Measurements from ENCODE around the gene CDH13. TPM values are rescaled to one million over a fixed set of nuclear protein-coding genes. Genes with fewer than 3 reads are reported as not detected.
A peak's percentile ranks its signal among the peaks of the same experiment; 100 is the strongest.

CDH13 gene
- total RNA-seq, 1 donor from 2014 or later: 161 TPM

GRCh38 chr16:82695806-82696205, 69.0 kb downstream of the CDH13 start:
- Histone ChIP-seq H3K36me3 (no peaks in the 10 kb centered on the region), H3K4me3 (no peak overlapping the region), H3K9me3 (replicated peaks) (no peaks in the 10 kb centered on the region), H3K27ac (replicated peaks) (no peak overlapping the region), H3K27me3 (ENCODE audit: low read depth) (no peaks in the 10 kb centered on the region), H3K4me1 (peaks cover 50% of the 10 kb centered on the region)
- no peak for DNase-seq
- intact Hi-C loops (cut with micrococcal nuclease): loop anchor here (5.0 kb wide), 1 partner anchor 64 kb away; no protein-coding TSS in a partner anchor
- TF ChIP-seq, protein P1, sequence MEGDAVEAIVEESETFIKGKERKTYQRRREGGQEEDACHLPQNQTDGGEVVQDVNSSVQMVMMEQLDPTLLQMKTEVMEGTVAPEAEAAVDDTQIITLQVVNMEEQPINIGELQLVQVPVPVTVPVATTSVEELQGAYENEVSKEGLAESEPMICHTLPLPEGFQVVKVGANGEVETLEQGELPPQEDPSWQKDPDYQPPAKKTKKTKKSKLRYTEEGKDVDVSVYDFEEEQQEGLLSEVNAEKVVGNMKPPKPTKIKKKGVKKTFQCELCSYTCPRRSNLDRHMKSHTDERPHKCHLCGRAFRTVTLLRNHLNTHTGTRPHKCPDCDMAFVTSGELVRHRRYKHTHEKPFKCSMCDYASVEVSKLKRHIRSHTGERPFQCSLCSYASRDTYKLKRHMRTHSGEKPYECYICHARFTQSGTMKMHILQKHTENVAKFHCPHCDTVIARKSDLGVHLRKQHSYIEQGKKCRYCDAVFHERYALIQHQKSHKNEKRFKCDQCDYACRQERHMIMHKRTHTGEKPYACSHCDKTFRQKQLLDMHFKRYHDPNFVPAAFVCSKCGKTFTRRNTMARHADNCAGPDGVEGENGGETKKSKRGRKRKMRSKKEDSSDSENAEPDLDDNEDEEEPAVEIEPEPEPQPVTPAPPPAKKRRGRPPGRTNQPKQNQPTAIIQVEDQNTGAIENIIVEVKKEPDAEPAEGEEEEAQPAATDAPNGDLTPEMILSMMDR (IDR thresholded peaks at IDR 0.05; ENCODE audit: borderline replicate concordance): no peak

DNA sequence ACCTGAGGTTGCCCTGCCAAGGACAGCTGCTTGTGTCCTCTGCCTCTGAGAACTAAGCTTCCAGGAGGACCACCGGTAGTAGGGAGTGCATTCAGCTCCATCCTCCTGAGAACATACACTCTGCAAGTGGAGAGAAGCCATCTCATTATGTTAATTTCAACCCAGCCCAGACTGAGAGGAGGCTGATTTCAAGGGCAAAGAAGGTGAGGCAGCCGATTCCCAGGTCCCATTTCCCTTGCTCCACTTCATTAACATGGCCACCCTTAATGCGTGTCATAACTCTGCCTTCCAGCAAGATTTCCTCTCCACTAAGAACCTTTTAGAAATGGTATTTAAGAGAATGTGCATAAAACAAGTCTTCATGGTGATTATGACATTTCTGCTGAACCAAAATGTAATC, 72.5 kb downstream of the CDH13 start:
- H3K4me3 ChIP-seq: no peak overlapping the region
- no peaks in the 10 kb centered on the region for H3K36me3 ChIP-seq
- TF ChIP-seq, protein P1 (IDR thresholded peaks at IDR 0.05; ENCODE audit: borderline replicate concordance): no peak
- DNase-seq: no peak
- no peaks in the 10 kb centered on the region for H3K9me3 ChIP-seq (replicated peaks)
- peaks cover 72% of the 10 kb centered on the region for H3K4me1 ChIP-seq
- intact Hi-C loops (cut with micrococcal nuclease): loop anchor here (5.0 kb wide), 1 partner anchor 67 kb away; no protein-coding TSS in a partner anchor
- no peaks in the 10 kb centered on the region for H3K27me3 ChIP-seq (ENCODE audit: low read depth)
- peak overlapping the region; percentile 88 for H3K27ac ChIP-seq (replicated peaks)

DNA sequence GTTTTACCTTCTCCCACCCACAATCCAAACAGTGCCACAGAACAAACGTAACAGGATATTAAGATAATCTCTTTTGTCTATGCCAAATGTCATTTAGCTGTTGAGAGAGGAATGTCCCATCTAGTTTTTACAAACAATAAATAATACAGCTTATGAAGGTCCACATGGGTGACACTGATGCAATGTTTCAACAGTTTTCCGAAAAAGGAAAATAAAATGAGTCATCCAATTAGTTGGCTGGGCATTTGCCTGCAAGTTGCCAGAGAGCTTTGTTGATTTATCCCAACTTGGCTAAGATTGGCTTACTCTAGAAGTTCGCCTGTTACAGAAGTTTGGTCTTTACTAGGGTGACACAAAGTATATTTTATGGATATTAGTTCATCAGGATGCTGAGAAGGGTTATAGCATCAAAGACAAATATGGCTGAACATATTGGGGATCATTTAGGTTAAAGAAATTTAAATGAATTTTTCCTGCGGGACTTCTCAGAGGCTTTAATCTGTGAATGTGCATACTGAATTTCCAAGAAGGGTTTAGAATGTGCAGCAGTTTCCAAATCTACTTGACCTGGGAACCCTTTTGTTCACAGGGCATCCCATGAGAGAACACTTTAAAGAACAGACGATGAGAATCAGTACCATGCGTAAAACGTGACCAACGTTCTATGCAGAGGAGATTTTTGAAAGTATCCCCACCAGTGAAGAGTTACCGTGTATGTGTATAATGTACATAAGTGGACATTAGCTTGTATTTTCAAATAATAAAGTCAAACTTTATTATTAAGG, 73.1 kb downstream of the CDH13 start:
- TF ChIP-seq, protein P1 (IDR thresholded peaks at IDR 0.05; ENCODE audit: borderline replicate concordance): no peak
- intact Hi-C loops (cut with micrococcal nuclease): loop anchor here (5.0 kb wide), 1 partner anchor 68 kb away; no protein-coding TSS in a partner anchor
- Histone ChIP-seq H3K4me1 (peaks cover 71% of the 10 kb centered on the region), H3K27me3 (ENCODE audit: low read depth) (no peaks in the 10 kb centered on the region), H3K9me3 (replicated peaks) (no peaks in the 10 kb centered on the region), H3K27ac (replicated peaks) (peak overlapping the region; percentile 88), H3K4me3 (peak overlapping the region; percentile 19), H3K36me3 (no peaks in the 10 kb centered on the region)
- DNase-seq: no peak

DNA sequence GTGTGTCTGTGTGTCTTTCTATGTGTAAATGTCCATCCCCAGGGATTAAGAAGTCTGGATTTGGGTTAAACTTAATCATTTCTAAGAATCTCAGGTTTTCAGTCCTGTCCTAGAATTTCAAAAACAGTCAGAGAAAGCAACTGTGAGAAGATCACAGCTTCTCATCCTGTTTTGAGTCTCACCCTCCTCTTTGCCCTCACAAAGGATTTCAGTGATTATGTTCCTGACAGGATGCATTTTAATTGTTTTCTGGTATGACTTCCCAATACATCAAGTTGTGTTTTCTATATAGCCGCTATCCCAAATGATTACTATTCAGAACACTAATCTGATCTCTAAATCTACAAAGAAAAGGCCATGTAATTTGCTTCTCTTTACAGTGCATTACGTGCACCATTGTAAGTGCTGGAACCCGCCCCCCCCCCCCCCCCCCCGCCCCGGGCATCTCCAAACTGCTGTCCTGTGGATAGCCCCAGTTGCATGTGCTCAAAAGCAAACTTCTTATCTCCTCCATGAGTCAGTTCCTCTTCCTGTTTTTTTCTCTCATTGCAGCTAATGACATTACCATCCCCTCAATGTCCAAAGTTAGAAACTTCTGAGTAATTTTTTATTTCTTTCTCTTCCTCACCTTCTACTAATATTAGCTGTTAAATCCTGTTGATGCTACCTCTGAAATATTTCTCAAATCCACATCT, 73.9 kb downstream of the CDH13 start:
- H3K27ac ChIP-seq (replicated peaks): peak overlapping the region; percentile 88
- DNase-seq: no peak
- TF ChIP-seq, protein P1 (IDR thresholded peaks at IDR 0.05; ENCODE audit: borderline replicate concordance): no peak
- intact Hi-C loops (cut with micrococcal nuclease): no loop called here
- H3K4me3 ChIP-seq: peak overlapping the region; percentile 19
- H3K4me1 ChIP-seq: peaks cover 67% of the 10 kb centered on the region
- no peaks in the 10 kb centered on the region for H3K9me3 ChIP-seq (replicated peaks)
- H3K36me3 ChIP-seq: no peaks in the 10 kb centered on the region
- no peaks in the 10 kb centered on the region for H3K27me3 ChIP-seq (ENCODE audit: low read depth)

DNA sequence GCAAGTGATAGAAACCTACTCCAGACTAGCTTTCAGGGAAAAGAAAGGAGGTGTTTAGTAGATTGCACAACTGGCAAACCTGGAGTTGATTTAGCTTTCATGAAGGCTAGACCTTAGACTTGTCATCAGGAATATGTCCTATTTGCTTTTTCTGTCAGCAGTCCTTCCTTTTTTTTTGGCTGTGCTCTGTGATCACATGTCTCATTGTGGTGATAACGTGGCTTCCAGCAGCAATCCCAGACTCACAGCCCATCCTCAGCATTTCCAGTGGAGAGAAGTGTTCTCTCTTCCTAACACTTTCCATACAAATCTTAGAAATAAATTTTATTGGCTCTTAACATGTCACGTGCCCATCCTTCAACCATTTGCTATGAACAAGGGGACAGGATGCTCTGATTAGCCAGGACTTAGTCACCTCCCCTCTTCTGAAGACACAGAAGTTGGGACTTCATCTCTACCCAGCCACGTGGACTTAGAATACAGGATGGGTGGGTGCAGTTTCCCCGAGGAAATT, 74.7 kb downstream of the CDH13 start:
- Histone ChIP-seq H3K36me3 (no peaks in the 10 kb centered on the region), H3K27ac (replicated peaks) (peak overlapping the region; percentile 88), H3K27me3 (ENCODE audit: low read depth) (no peaks in the 10 kb centered on the region), H3K9me3 (replicated peaks) (no peaks in the 10 kb centered on the region), H3K4me1 (peaks cover 64% of the 10 kb centered on the region), H3K4me3 (no peak overlapping the region)
- intact Hi-C loops (cut with micrococcal nuclease): no loop called here
- no peak for DNase-seq
- TF ChIP-seq, protein P1 (IDR thresholded peaks at IDR 0.05; ENCODE audit: borderline replicate concordance): no peak

Measured in left ventricle myocardium inferior (tissue), 1 donor.